Effector memory CD8-positive, alpha-beta T cell (primary cell): ENCODE data around the gene BMERB1.
"Not testable (repeated sequence)": the region's sequence is repeated elsewhere in the genome, so short reads cannot be mapped to it uniquely, and the experiment has no call there.

Experiments used
- ATAC-seq: fragments of 150-1000 bp; cut with Tn5 transposase; replicated peaks from 2 replicates; pipeline ENCODE4 v1.10.0; 2021; ENCODE audit warnings: mild to moderate bottlenecking, moderate library complexity
- DNase-seq, 3 experiments: peaks; one replicate each; pipeline ENCODE4 v3.0.0; 2021
- H3K27ac Mint-ChIP-seq, 2 donors: one replicate each; pipeline ENCODE4 v1.8.0; 2022; ENCODE audit warnings: mild to moderate bottlenecking in 2 of 2, mixed read lengths in 2 of 2, moderate library complexity in 2 of 2
- H3K27me3 Mint-ChIP-seq, 2 donors: one replicate each; pipeline ENCODE4 v1.8.0; 2022; ENCODE audit warnings: mixed read lengths in 2 of 2
- H3K36me3 Mint-ChIP-seq: one replicate; pipeline ENCODE4 v1.8.0; 2022; ENCODE audit warnings: mild to moderate bottlenecking, moderate library complexity, mixed read lengths; ENCODE audit not compliant: insufficient read depth
- H3K4me1 Mint-ChIP-seq, 2 donors: one replicate each; pipeline ENCODE4 v1.8.0; 2022; ENCODE audit warnings: low read depth in 2 of 2, mixed read lengths in 2 of 2
- H3K4me3 Mint-ChIP-seq, 2 donors: one replicate each; pipeline ENCODE4 v1.8.0; 2022; ENCODE audit warnings: mild to moderate bottlenecking in 2 of 2, mixed read lengths in 2 of 2, moderate library complexity in 2 of 2
- H3K9me3 Mint-ChIP-seq, 2 donors: one replicate each; pipeline ENCODE4 v1.8.0; 2022; ENCODE audit warnings: mixed read lengths in 2 of 2
- total RNA-seq, 9 experiments: gene quantifications; one replicate each; lab custom pipeline; 2026; lab: John Stamatoyannopoulos, UW

BMERB1 gene
- 3.8 to 16.3 (median 8.3) reads per million in 9 experiments for total RNA-seq

DNA sequence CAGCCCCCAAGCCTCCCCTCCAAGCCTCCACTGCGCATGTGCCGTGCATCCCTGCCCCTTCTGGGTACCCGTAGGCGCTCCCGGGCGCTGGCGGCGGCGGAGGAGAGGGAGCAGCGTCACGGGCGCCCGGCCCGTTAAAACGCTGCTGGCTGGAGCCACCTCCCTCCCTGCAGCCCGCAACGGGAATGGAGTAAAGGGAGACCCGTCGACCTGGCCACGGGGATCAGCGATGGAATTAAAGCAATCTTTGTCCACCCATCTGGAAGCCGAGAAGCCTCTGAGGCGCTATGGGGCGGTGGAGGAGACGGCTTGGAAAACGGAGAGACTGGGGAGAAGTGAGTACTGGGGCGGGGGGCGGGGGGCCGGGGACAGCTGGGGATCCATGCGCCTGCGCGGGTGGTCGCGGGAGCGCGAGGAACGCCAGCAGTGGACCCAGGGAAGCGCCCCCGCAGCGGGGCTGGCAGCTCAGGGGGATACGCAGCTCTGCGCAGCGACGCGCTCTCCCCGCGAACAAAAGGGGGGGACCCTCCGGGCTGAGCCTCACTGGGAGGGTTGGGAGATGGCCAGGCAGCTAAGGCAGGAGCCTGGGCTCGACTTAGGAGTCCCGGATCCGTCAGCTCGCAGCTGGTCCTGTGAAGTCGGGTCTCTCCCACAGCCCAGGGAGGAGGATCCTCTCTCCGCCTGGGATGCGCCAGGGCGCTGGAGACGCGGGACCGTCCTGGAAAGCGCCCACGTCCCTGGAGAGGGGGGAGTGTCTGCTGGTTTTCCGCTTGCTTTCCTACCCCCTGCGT lies at the start of gene BMERB1:
Gene BMERB1 (plus strand): TSS at position 164 of the 791 bp plus-strand sequence. CDS start 66 bp downstream, at position 230.
- DNase-seq: peak; percentile 11 to 32 (median 23)
- Mint-ChIP-seq H3K4me1 (peaks cover 15 to 16% of the 10 kb centered on the region in 2 donors), H3K9me3 (no peaks in the 10 kb centered on the region), H3K27me3 (peaks cover 17 to 30% of the 10 kb centered on the region in 2 donors), H3K4me3 (peak within 1 kb of the TSS; percentile 72 to 82), H3K36me3 (no peaks in the 10 kb centered on the region), H3K27ac (peak within 1 kb of the TSS in 1 of 2 donors; percentile 83)
- peak; percentile 68 for ATAC-seq

DNA sequence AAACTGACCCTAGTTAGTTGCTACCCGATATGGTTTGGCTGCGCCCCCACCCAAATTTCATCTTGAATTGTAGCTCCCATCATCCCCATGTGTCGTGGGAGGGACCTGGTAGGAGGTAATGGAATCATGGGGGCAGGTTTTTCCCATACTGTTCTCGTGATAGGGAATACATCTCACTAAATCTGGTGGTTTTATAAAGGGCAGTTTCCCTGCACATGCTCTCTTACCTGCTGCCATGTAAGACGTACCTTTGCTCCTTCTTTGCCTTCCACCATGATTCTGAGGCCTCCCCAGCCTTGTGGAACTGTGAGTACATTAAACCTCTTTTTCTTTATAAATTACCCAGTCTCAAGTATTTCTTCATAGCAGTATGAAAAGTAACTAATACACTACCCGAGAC lies 46.3 kb upstream of the BMERB1 start:
- H3K4me3 Mint-ChIP-seq, H3K4me1 Mint-ChIP-seq, ATAC-seq, H3K36me3 Mint-ChIP-seq, H3K27ac Mint-ChIP-seq, H3K27me3 Mint-ChIP-seq, DNase-seq, H3K9me3 Mint-ChIP-seq: not testable (repeated sequence)

DNA sequence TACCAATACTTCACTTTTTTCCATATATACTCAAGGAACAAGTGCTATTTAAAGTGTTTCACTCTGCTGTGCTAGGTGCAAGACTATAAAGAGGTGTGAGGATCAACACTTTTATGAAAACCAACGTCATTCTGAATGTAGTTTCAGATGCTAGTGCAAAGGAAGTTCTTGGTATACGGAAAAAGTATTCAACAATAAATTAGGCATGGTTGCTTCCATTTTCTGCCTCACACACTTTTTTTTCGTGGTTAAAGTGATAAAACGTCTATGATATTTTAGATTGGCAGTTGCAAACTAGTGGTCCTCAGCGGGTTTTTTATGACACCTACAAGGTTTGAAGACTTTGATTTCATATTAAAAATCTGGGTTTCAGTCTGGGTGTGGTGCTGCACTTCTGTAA lies 44.5 kb upstream of the BMERB1 start:
- not testable (repeated sequence) for ATAC-seq, H3K27me3 Mint-ChIP-seq, H3K9me3 Mint-ChIP-seq, H3K36me3 Mint-ChIP-seq, H3K4me1 Mint-ChIP-seq
- DNase-seq: peak in 1 of 3 experiments; percentile 6
- peak overlapping the region; percentile 79 to 94 for H3K27ac Mint-ChIP-seq
- peak overlapping the region; percentile 22 to 23 for H3K4me3 Mint-ChIP-seq

GRCh38 chr16:15393025-15393424 lies 41.4 kb upstream of the BMERB1 start:
- H3K27ac Mint-ChIP-seq, H3K4me1 Mint-ChIP-seq, H3K9me3 Mint-ChIP-seq, ATAC-seq, DNase-seq, H3K4me3 Mint-ChIP-seq, H3K36me3 Mint-ChIP-seq: not testable (repeated sequence)
- H3K27me3 Mint-ChIP-seq: peaks cover 23 to 32% of the 10 kb centered on the region in 2 donors

GRCh38 chr16:15395631-15396508 lies 38.5 kb upstream of the BMERB1 start, which contains the start of gene MPV17L:
MPV17L (plus strand) TSS chr16:15395754; CDS start chr16:15395898, 144 bp downstream.
- H3K9me3 Mint-ChIP-seq, H3K4me1 Mint-ChIP-seq, H3K36me3 Mint-ChIP-seq, DNase-seq: not testable (repeated sequence)
- H3K4me3 Mint-ChIP-seq: peak within 1 kb of the TSS in 1 of 2 donors; percentile 31
- peak; percentile 19 for ATAC-seq
- H3K27me3 Mint-ChIP-seq: peaks cover 23 to 45% of the 10 kb centered on the region in 2 donors
- H3K27ac Mint-ChIP-seq: peak within 1 kb of the TSS in 1 of 2 donors; percentile 16

GRCh38 chr16:15396509-15396829 lies 37.9 kb upstream of the BMERB1 start:
- not testable (repeated sequence) for ATAC-seq, H3K4me3 Mint-ChIP-seq, H3K36me3 Mint-ChIP-seq, H3K9me3 Mint-ChIP-seq, DNase-seq, H3K4me1 Mint-ChIP-seq, H3K27ac Mint-ChIP-seq
- H3K27me3 Mint-ChIP-seq: peaks cover 23 to 45% of the 10 kb centered on the region in 2 donors

DNA sequence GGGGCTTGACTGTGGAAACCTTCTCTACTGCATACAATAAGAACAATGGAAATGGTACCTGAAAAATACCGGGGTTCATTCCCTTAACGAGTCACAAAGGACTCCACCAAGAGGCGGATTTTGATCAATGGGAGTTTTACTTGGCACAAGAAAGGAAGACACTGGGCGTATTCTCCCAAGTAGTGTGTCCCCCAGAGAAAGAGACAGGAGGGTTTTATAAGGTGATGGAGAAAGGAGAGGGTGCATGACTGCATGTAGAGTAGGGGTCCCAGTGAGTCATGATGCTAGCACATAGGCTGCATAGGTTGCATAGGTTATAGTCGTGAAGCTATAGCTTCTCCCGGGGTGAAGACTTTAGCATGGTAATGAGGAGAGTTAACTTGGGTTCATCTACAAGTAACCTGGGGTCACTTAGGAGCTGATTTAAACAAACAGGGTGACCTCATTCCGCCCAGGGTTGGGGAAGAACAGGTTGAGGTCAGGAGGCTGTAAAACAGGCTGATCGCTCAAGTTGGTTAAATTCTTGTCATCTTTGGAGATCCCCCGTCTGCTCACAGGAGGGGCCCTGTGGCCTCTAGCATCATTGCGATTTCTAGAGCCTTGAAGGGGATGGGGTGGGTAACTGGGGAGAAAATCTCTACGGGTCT lies 37.3 kb upstream of the BMERB1 start:
- no peak overlapping the region for H3K27ac Mint-ChIP-seq
- H3K27me3 Mint-ChIP-seq: peaks cover 23 to 45% of the 10 kb centered on the region in 2 donors
- H3K36me3 Mint-ChIP-seq: no peaks in the 10 kb centered on the region
- H3K9me3 Mint-ChIP-seq: no peaks in the 10 kb centered on the region
- no peaks in the 10 kb centered on the region for H3K4me1 Mint-ChIP-seq
- H3K4me3 Mint-ChIP-seq: no peak overlapping the region
- ATAC-seq: no peak
- DNase-seq: no peak

- Mint-ChIP-seq H3K9me3 (no peaks in the 10 kb centered on the region), H3K27me3 (peaks cover 23 to 45% of the 10 kb centered on the region in 2 donors), H3K27ac (no peak overlapping the region)
These were observed 35.6 kb upstream of the BMERB1 start for GRCh38 chr16:15398618-15399316.

DNA sequence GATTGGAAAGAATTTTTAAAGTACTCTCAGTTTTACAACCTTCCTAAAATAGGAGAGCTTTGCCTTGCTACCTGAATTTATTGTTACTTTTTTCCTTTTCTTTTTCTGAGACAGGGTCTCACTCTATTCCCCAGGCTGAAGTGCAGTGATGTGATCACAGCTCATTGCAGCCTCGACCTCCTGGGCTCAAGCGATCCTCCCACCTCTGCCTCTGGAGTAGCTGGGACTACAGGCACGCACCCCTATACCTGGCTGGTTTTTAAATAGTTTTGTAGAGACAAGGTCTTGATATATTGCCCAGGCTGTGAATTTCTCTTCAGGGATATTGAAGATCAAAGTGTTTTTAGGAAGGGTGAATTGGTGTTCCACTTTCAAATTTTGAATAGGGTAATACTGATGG lies 35.1 kb upstream of the BMERB1 start:
- ATAC-seq (no peak), DNase-seq (no peak)
- H3K4me1 Mint-ChIP-seq: no peaks in the 10 kb centered on the region
- no peaks in the 10 kb centered on the region for H3K36me3 Mint-ChIP-seq
- H3K9me3 Mint-ChIP-seq: no peaks in the 10 kb centered on the region
- no peak overlapping the region for H3K27ac Mint-ChIP-seq
- peaks cover 23 to 45% of the 10 kb centered on the region in 2 donors for H3K27me3 Mint-ChIP-seq
- no peak overlapping the region for H3K4me3 Mint-ChIP-seq

More at GRCh38 chr16:15398618-15399316, 35.6 kb upstream of the BMERB1 start:
- Mint-ChIP-seq H3K4me3 (no peak overlapping the region), H3K36me3 (no peaks in the 10 kb centered on the region), H3K4me1 (no peaks in the 10 kb centered on the region)
- ATAC-seq (no peak), DNase-seq (no peak)

DNA sequence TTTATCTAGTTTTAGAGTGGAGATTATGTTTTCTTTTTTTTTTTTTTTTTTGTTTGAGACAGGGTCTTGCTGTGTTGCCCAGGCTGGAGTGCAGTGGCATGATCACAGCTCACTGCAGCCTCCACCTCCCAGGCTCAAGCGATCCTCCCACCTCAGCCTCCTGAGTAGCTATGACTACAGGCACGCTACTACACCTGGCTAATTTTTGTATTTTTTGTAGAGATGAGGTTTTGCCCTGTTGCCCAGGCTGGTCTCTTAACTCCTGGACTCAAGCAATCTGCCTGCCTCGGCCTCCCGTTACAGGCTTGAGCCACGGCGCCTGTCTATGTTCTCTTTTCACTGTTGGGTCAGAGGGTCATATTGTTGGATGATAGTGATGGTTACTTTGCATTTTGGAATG lies 34.1 kb upstream of the BMERB1 start:
- H3K27ac Mint-ChIP-seq, DNase-seq, H3K4me3 Mint-ChIP-seq, H3K36me3 Mint-ChIP-seq, H3K4me1 Mint-ChIP-seq, H3K9me3 Mint-ChIP-seq, ATAC-seq: not testable (repeated sequence)
- peaks cover 14 to 36% of the 10 kb centered on the region in 2 donors for H3K27me3 Mint-ChIP-seq

DNA sequence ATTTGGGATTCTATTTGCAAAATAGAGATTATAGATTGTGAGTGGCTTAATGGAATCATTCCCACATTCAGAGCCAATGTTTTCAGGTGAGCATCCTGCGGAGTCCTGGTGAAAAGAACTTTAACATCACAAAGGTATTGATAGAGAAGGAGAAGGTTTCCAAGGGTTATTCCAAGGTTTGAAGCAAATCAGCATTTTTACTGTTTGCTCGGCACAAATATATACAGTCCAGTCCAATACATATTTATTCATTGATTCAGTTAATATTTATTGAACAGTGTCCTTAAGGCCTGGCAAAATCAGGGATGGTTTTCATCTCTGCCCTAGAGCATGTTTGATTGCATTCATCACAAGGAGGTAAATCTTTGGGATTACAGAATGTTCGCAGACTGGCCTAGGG lies 32.4 kb upstream of the BMERB1 start:
- Mint-ChIP-seq H3K36me3 (no peaks in the 10 kb centered on the region), H3K4me1 (no peaks in the 10 kb centered on the region), H3K9me3 (no peaks in the 10 kb centered on the region), H3K4me3 (no peak overlapping the region), H3K27me3 (peaks cover 0 to 24% of the 10 kb centered on the region in 2 donors), H3K27ac (no peak overlapping the region)
- ATAC-seq (no peak), DNase-seq (no peak)

GRCh38 chr16:15403392-15403995 lies 30.9 kb upstream of the BMERB1 start:
- H3K9me3 Mint-ChIP-seq: no peaks in the 10 kb centered on the region
- H3K36me3 Mint-ChIP-seq: peaks cover 3% of the 10 kb centered on the region
- DNase-seq: no peak
- H3K27ac Mint-ChIP-seq: no peak overlapping the region
- no peak for ATAC-seq
- H3K4me1 Mint-ChIP-seq: no peaks in the 10 kb centered on the region
- H3K27me3 Mint-ChIP-seq: peaks cover 0 to 9% of the 10 kb centered on the region in 2 donors
- H3K4me3 Mint-ChIP-seq: no peak overlapping the region
